H1 (cell line): Measurements from ENCODE around the gene NKX2-1. TPM values are rescaled to one million over a fixed set of nuclear protein-coding genes. Genes with fewer than 3 reads are reported as not detected.

Experiments used
- CTCF ChIA-PET: fragments of 300-600 bp; sonication (Branson Sonifier 250); formaldehyde crosslinking; loops from one replicate; lab custom pipeline; 2021; ENCODE audit not compliant: partially characterized antibody; lab: Charles Lee
- POLR2A ChIA-PET: fragments of 300-600 bp; sonication (Branson Sonifier 250); formaldehyde crosslinking; loops from one replicate; lab custom pipeline; 2021; ENCODE audit warnings: inconsistent platforms; ENCODE audit not compliant: partially characterized antibody; lab: Charles Lee
- DNase-seq, 2 experiments: peaks; one replicate each; pipeline versions ENCODE4 v3.0.0 to v3.0.0-alpha.2; 2010 to 2022; ENCODE audit warnings: low spot score in 2 of 2, low read depth in 1 of 2, mixed read lengths in 1 of 2
- FAIRE-seq: peaks from 2 replicates; lab custom pipeline; 2011; peaks lifted over from hg19 to GRCh38; lab: Jason Lieb, UNC
- H2AFZ ChIP-seq: 2 replicates; pipeline ENCODE4 v1.8.1; 2012; ENCODE audit warnings: low read length, inconsistent platforms
- H2AK5ac ChIP-seq: 2 replicates; pipeline ENCODE4 v1.6.1; 2013; ENCODE audit warnings: low read depth, low read length
- H2BK120ac ChIP-seq: replicated peaks from 2 replicates; pipeline ENCODE3; 2013; ENCODE audit warnings: low read depth, low read length, inconsistent platforms
- H2BK12ac ChIP-seq: 2 replicates; pipeline ENCODE4 v1.6.1; 2013; ENCODE audit warnings: low read depth, low read length
- H2BK15ac ChIP-seq: 2 replicates; pipeline ENCODE4 v1.6.1; 2013; ENCODE audit warnings: low read length
- H2BK20ac ChIP-seq: 2 replicates; pipeline ENCODE4 v1.6.1; 2013; ENCODE audit warnings: low read length
- H2BK5ac ChIP-seq: 2 replicates; pipeline ENCODE4 v1.6.1; 2013; ENCODE audit warnings: low read depth, low read length
- H3K14ac ChIP-seq: 2 replicates; pipeline ENCODE4 v1.6.1; 2013; ENCODE audit warnings: inconsistent platforms; ENCODE audit not compliant: insufficient read length
- H3K18ac ChIP-seq: 2 replicates; pipeline ENCODE4 v1.6.1; 2013; ENCODE audit warnings: low read length; ENCODE audit errors: extremely low read depth
- H3K23ac ChIP-seq: 2 replicates; pipeline ENCODE4 v1.6.1; 2013; ENCODE audit warnings: inconsistent platforms; ENCODE audit not compliant: insufficient read length
- H3K23me2 ChIP-seq: 2 replicates; pipeline ENCODE4 v1.6.1; 2013; ENCODE audit warnings: low read depth, low read length
- H3K27ac ChIP-seq: 2 replicates; pipeline ENCODE4 v1.6.1; 2011; ENCODE audit warnings: low read depth, low read length, inconsistent platforms
- H3K27me3 ChIP-seq, 4 experiments: replicated peaks in 1 of 4; 1 replicate in 1 of 4; 2 replicates in 3 of 4; pipeline versions ENCODE4 v1.6.1 to v1.8.1; 2011 to 2013; ENCODE audit warnings: low read length in 3 of 4, mild to moderate bottlenecking in 3 of 4, inconsistent platforms in 2 of 4, mixed read lengths in 2 of 4, moderate library complexity in 1 of 4; ENCODE audit not compliant: control insufficient read depth in 3 of 4, insufficient read depth in 3 of 4; ENCODE audit errors: extremely low read depth in 1 of 4
- H3K36me3 ChIP-seq, 4 experiments: 2 replicates each; pipeline versions ENCODE4 v1.6.1 to v1.8.1; 2011 to 2013; ENCODE audit warnings: mild to moderate bottlenecking in 4 of 4, low read length in 3 of 4, moderate library complexity in 2 of 4, control low read depth in 1 of 4, inconsistent platforms in 1 of 4; ENCODE audit not compliant: insufficient read depth in 4 of 4, control insufficient read depth in 2 of 4
- H3K4ac ChIP-seq: replicated peaks from 2 replicates; pipeline ENCODE3; 2013; ENCODE audit warnings: low read length, low read depth, mixed read lengths, inconsistent platforms; ENCODE audit not compliant: insufficient read length
- H3K4me1 ChIP-seq, 4 experiments: replicated peaks in 1 of 4; 1 replicate in 1 of 4; 2 replicates in 3 of 4; pipeline versions ENCODE4 v1.6.1 to v1.8.1; 2011 to 2013; ENCODE audit warnings: low read length in 3 of 4, inconsistent platforms in 2 of 4, mixed read lengths in 1 of 4; ENCODE audit not compliant: insufficient read depth in 4 of 4, control insufficient read depth in 3 of 4
- H3K4me2 ChIP-seq, 2 experiments: 2 replicates each; pipeline versions ENCODE4 v1.6.1 to v1.8.1; 2011 to 2013; ENCODE audit warnings: low read depth in 2 of 2, low read length in 2 of 2, control low read depth in 1 of 2, inconsistent platforms in 1 of 2, mild to moderate bottlenecking in 1 of 2; ENCODE audit not compliant: insufficient read depth in 1 of 2
- H3K4me3 ChIP-seq, 4 experiments: fragments of 200-600, 300-600 bp in 1 of 4; sonication (generic), shearing (Covaris generic), sonication (Bioruptor Twin) in 1 of 4; 2 replicates each; pipeline versions ENCODE4 v1.5.1 to v1.8.1; 2011 to 2016; ENCODE audit warnings: low read length in 4 of 4, low read depth in 3 of 4, control low read depth in 2 of 4, inconsistent platforms in 2 of 4, mild to moderate bottlenecking in 2 of 4, mixed read lengths in 1 of 4, moderate library complexity in 1 of 4; ENCODE audit not compliant: insufficient read depth in 2 of 4; ENCODE audit errors: extremely low read depth in 1 of 4
- H3K56ac ChIP-seq: replicated peaks from 2 replicates; pipeline ENCODE3; 2013; ENCODE audit warnings: low read depth, mild to moderate bottlenecking, mixed read lengths, low read length, inconsistent platforms; ENCODE audit not compliant: insufficient read length
- H3K79me1 ChIP-seq: 2 replicates; pipeline ENCODE4 v1.6.1; 2013; ENCODE audit warnings: low read depth, low read length, control low read depth
- H3K79me2 ChIP-seq, 2 experiments: 2 replicates each; pipeline versions ENCODE4 v1.6.1 to v1.8.1; 2012 to 2013; ENCODE audit warnings: low read length in 2 of 2, mild to moderate bottlenecking in 2 of 2, inconsistent platforms in 1 of 2; ENCODE audit not compliant: insufficient read depth in 2 of 2, control insufficient read depth in 1 of 2
- H3K9ac ChIP-seq, 4 experiments: replicated peaks in 1 of 4; 1 replicate in 1 of 4; 2 replicates in 3 of 4; pipeline versions ENCODE4 v1.6.1 to v1.8.1; 2011 to 2013; ENCODE audit warnings: low read depth in 3 of 4, low read length in 3 of 4, control low read depth in 2 of 4, mild to moderate bottlenecking in 2 of 4, moderate library complexity in 2 of 4, inconsistent platforms in 1 of 4; ENCODE audit errors: extremely low read depth in 1 of 4
- H3K9me3 ChIP-seq, 2 experiments: 2 replicates each; pipeline versions ENCODE4 v1.6.1 to v1.8.1; 2012 to 2013; ENCODE audit warnings: mild to moderate bottlenecking in 2 of 2, moderate library complexity in 2 of 2, control low read depth in 1 of 2, inconsistent platforms in 1 of 2, low read depth in 1 of 2, low read length in 1 of 2, mixed read lengths in 1 of 2; ENCODE audit not compliant: insufficient read depth in 2 of 2
- H4K20me1 ChIP-seq, 2 experiments: replicated peaks in 1 of 2; 2 replicates each; pipeline versions ENCODE3 to v1.8.1; 2011 to 2013; ENCODE audit warnings: inconsistent platforms in 2 of 2, low read length in 2 of 2, mild to moderate bottlenecking in 1 of 2; ENCODE audit not compliant: insufficient read depth in 2 of 2, control insufficient read depth in 1 of 2
- H4K5ac ChIP-seq: 2 replicates; pipeline ENCODE4 v1.6.1; 2013; ENCODE audit warnings: low read length, low read depth, mixed read lengths, inconsistent platforms; ENCODE audit not compliant: insufficient read length
- H4K8ac ChIP-seq: 2 replicates; pipeline ENCODE4 v1.8.0; 2013; ENCODE audit warnings: mild to moderate bottlenecking, moderate library complexity, low read length, inconsistent platforms; ENCODE audit not compliant: insufficient read depth; ENCODE audit errors: extremely low read depth
- H4K91ac ChIP-seq: replicated peaks from 2 replicates; pipeline ENCODE3; 2013; ENCODE audit warnings: low read length, mixed read lengths, inconsistent platforms; ENCODE audit not compliant: insufficient read length
- ATF2 ChIP-seq: IDR thresholded peaks from 2 replicates; pipeline ENCODE4 v1.6.1; 2012; ENCODE audit warnings: low read length, inconsistent platforms
- CEBPB ChIP-seq: IDR thresholded peaks from 2 replicates; pipeline ENCODE4 v1.6.1; 2012; ENCODE audit warnings: low read depth, low read length
- EZH2 ChIP-seq: fragments of 200-600 bp; sonication (generic); IDR thresholded peaks from 2 replicates; pipeline ENCODE4 v1.7.1; 2012; ENCODE audit warnings: low read depth, mild to moderate bottlenecking, moderate library complexity, low read length, inconsistent platforms; ENCODE audit not compliant: severe bottlenecking
- GABPA ChIP-seq: IDR thresholded peaks from 2 replicates; pipeline ENCODE4 v1.6.1; 2011; ENCODE audit warnings: mild to moderate bottlenecking, low read length, moderate library complexity, borderline replicate concordance; ENCODE audit not compliant: insufficient read depth
- HDAC6 ChIP-seq: IDR thresholded peaks from one replicate; pipeline ENCODE4 v1.7.1; 2012; ENCODE audit warnings: low read depth, mild to moderate bottlenecking, inconsistent platforms, low read length, moderate library complexity
- POLR2A ChIP-seq, 2 experiments: IDR thresholded peaks; 1 replicate in 1 of 2; 2 replicates in 1 of 2; pipeline ENCODE4 v1.6.1; 2011; ENCODE audit warnings: low read depth in 2 of 2, low read length in 2 of 2, mild to moderate bottlenecking in 2 of 2; ENCODE audit errors: control extremely low read depth in 1 of 2
- SAP30 ChIP-seq: fragments of 300-600 bp; sonication (generic); IDR thresholded peaks from 2 replicates; pipeline ENCODE4 v1.7.1; 2012; ENCODE audit warnings: low read length, moderate library complexity, mild to moderate bottlenecking, inconsistent platforms; ENCODE audit not compliant: insufficient read depth, insufficient replicate concordance
- SIX5 ChIP-seq: IDR thresholded peaks from 2 replicates; pipeline ENCODE4 v1.6.1; 2011; ENCODE audit warnings: mild to moderate bottlenecking, low read depth, low read length
- SUZ12 ChIP-seq: fragments of 200-600 bp; sonication (generic); IDR thresholded peaks from 2 replicates; pipeline ENCODE4 v1.6.1; 2012; ENCODE audit warnings: mild to moderate bottlenecking, inconsistent platforms, low read length, moderate library complexity, mixed read lengths
- TCF12 ChIP-seq: IDR thresholded peaks from 2 replicates; pipeline ENCODE4 v1.6.1; 2011; ENCODE audit warnings: low read depth, mild to moderate bottlenecking, low read length
- WGBS, 2 experiments: shearing (Covaris generic) in 1 of 2; methylation state at CpG; one replicate each; pipeline versions ENCODE4 v1.1.6 to v1.1.7; 2013 to 2015; ENCODE audit warnings: low lambda C conversion rate in 2 of 2, mixed read lengths in 2 of 2, inconsistent platforms in 1 of 2, low coverage in 1 of 2, missing lambda C conversion rate in 1 of 2; ENCODE audit not compliant: insufficient replicate concordance in 2 of 2, insufficient coverage in 1 of 2, insufficient read length in 1 of 2; ENCODE audit errors: extremely low coverage in 1 of 2, missing lambda C conversion rate in 1 of 2; 5-methylcytosine and 5-hydroxymethylcytosine counted together
- polyA plus RNA-seq, 7 experiments: library from polyadenylated mRNA; depleted of rRNA in 3 of 7; stranded (reverse) in 5 of 7; unstranded in 2 of 7; fragments of >200 nt in 5 of 7; fragments of 200-250 nt in 2 of 7; gene quantifications; 1 replicate in 5 of 7; 2 replicates in 1 of 7; 4 replicates in 1 of 7; pipeline versions ENCODE4 v1.2.1 to v1.2.3, GENCODE V29; 2011 to 2013; ENCODE audit warnings: missing spikeins in 2 of 7, mixed read lengths in 2 of 7
- total RNA-seq: library from RNA; stranded (reverse); fragmentation: NEBNext Ultra II Directional; extraction: Animal tissue kit (Norgen Biotek cat#: 25700); gene quantifications from 2 replicates; pipeline ENCODE4 v1.2.1, GENCODE V29; 2021

NKX2-1 gene
- total and polyA plus RNA-seq, 2 of the 8 experiments (the other 6 are each of a cell fraction or from before 2014, with no cell fraction given), result not detected

GRCh38 chr14:36508418-36509068, 11.5 kb downstream of the NKX2-1 start:
- peak in 1 of 2 experiments; percentile 72 for DNase-seq
- H4K91ac ChIP-seq, result no peak overlapping the region
- no peaks in the 10 kb centered on the region; the same call in 1 of the 2 replicates for H3K23me2 ChIP-seq
- CTCF ChIA-PET, result interaction anchor here (0.6 to 9.7 kb wide), 12 partner anchors 14 to 349 kb away, joined by 3 to 202 read pairs (median 3); partner anchors contain the start of gene NKX2-1
- H3K9me3 ChIP-seq, result no peaks in the 10 kb centered on the region
- peak overlapping the region; percentile 59 to 63 for H3K4me2 ChIP-seq
- no peak overlapping the region for H2AFZ ChIP-seq
- POLR2A ChIA-PET, result interaction anchor here (1.0 to 1.9 kb wide), 3 partner anchors 10 to 14 kb away, joined by 3 to 6 read pairs (median 4); partner anchors contain the start of gene NKX2-1
- no peak overlapping the region for H2BK120ac ChIP-seq
- no peak overlapping the region for H3K23ac ChIP-seq
- no peak overlapping the region for H4K8ac ChIP-seq
- no peak overlapping the region for H3K27ac ChIP-seq
- H3K27me3 ChIP-seq, result peaks cover 87 to 99% (median 94%) of the 10 kb centered on the region in 4 experiments
- no peak overlapping the region for H3K14ac ChIP-seq
- H4K20me1 ChIP-seq, result peaks cover 36 to 41% of the 10 kb centered on the region in 2 experiments
- H3K4me1 ChIP-seq, result peaks cover 14 to 26% (median 19%) of the 10 kb centered on the region in 4 experiments
- peak overlapping the region in 1 of 4 experiments; percentile 40; a peak in 2 of 8 replicates for H3K4me3 ChIP-seq
- no peak overlapping the region for H2BK5ac ChIP-seq
- no peaks in the 10 kb centered on the region for H3K79me2 ChIP-seq
- H3K18ac ChIP-seq, result peak overlapping the region; percentile 25; the same call in 1 of the 2 replicates
- H3K9ac ChIP-seq, result no peak overlapping the region
- TF ChIP-seq GABPA (no peak), EZH2 (peak; percentile 73), SAP30 (no peak), HDAC6 (no peak), ATF2 (no peak), SUZ12 (peak; percentile 63; the same call in 1 of the 2 replicates), POLR2A (IDR thresholded peaks at IDR 0.05; ENCODE audit: control extremely low read depth in 1 of 2, low read depth in 2 of 2, low read length in 2 of 2) (no peak), TCF12 (0 out of 2 replicates have a peak, but pooled peaks have one; percentile 1), CEBPB (no peak), SIX5 (no peak)
- TF ChIP-seq, all 59 proteins: peak for 3
- Histone ChIP-seq H3K4ac (no peak overlapping the region), H2AK5ac (no peak overlapping the region), H2BK12ac (no peak overlapping the region), H3K36me3 (no peaks in the 10 kb centered on the region; a peak in 1 of 8 replicates), H2BK15ac (no peak overlapping the region), H3K56ac (no peak overlapping the region), H2BK20ac (no peak overlapping the region), H4K5ac (no peak overlapping the region), H3K79me1 (no peaks in the 10 kb centered on the region)
- 4% methylated on average over 19 of the region's 32 CpGs; no CpG with 5 or more reads in 1 of the 2 experiments for WGBS, 2 experiments
- FAIRE-seq, result no peak
